IMR-90 (cell line): ENCODE measurements around the gene ZBED1. TPM values are rescaled to one million over a fixed set of nuclear protein-coding genes. Genes with fewer than 3 reads are reported as not detected.

Source experiments
- ATAC-seq: fragments of 200-7000 bp; cut with Tn5 transposase; 2 replicates; pipeline ENCODE4 v1.9.1; 2020; ENCODE audit warnings: low read depth, mild to moderate bottlenecking, moderate library complexity
- BruUV-seq: library from RNA; stranded (reverse); fragments of 400-500 nt; replicated peaks from 2 replicates; lab custom pipeline; 2021; lab: Mats Ljungman, UMichigan
- CTCF ChIA-PET: fragments of 300-600 bp; formaldehyde crosslinking; extraction: SDS; loops from one replicate; lab custom pipeline; 2021; ENCODE audit warnings: antibody characterized with exemption; lab: Yijun Ruan, JAX
- POLR2A ChIA-PET: fragments of 300-600 bp; sonication (Branson Sonifier 250); formaldehyde crosslinking; loops from one replicate; lab custom pipeline; 2022; ENCODE audit warnings: antibody characterized with exemption; ENCODE audit not compliant: unreplicated experiment; lab: Charles Lee
- DNase-seq: peaks from one replicate; pipeline ENCODE4 v3.0.0; 2013
- H2AFZ ChIP-seq: replicated peaks from 2 replicates; pipeline ENCODE3; 2013; ENCODE audit warnings: low read length, mild to moderate bottlenecking; ENCODE audit not compliant: poor library complexity
- H2AK5ac ChIP-seq: 2 replicates; pipeline ENCODE4 v1.6.1; 2013; ENCODE audit warnings: low read depth, low read length, inconsistent platforms
- H2AK9ac ChIP-seq: replicated peaks from 2 replicates; pipeline ENCODE3; 2013; ENCODE audit warnings: mild to moderate bottlenecking, low read depth, low read length, moderate library complexity; ENCODE audit not compliant: poor library complexity
- H2BK120ac ChIP-seq: 2 replicates; pipeline ENCODE4 v1.6.1; 2013; ENCODE audit warnings: low read depth, low read length, inconsistent platforms
- H2BK15ac ChIP-seq: 3 replicates; pipeline ENCODE4 v1.6.1; 2013; ENCODE audit warnings: low read depth, low read length, inconsistent platforms
- H2BK20ac ChIP-seq: 2 replicates; pipeline ENCODE4 v1.6.1; 2013; ENCODE audit warnings: low read depth, mild to moderate bottlenecking, inconsistent platforms, low read length, moderate library complexity
- H2BK5ac ChIP-seq: 2 replicates; pipeline ENCODE4 v1.6.1; 2013; ENCODE audit warnings: mild to moderate bottlenecking, low read depth, low read length, inconsistent platforms; ENCODE audit not compliant: poor library complexity, severe bottlenecking
- H3K14ac ChIP-seq: replicated peaks from 2 replicates; pipeline ENCODE4 v1.6.1; 2013; ENCODE audit warnings: low read depth, low read length, inconsistent platforms
- H3K18ac ChIP-seq: 2 replicates; pipeline ENCODE4 v1.6.1; 2013; ENCODE audit warnings: low read depth, low read length, control low read depth
- H3K23ac ChIP-seq: 2 replicates; pipeline ENCODE4 v1.6.1; 2013; ENCODE audit warnings: low read depth, low read length, inconsistent platforms
- H3K27ac ChIP-seq: 2 replicates; pipeline ENCODE4 v1.5.1; 2013; ENCODE audit warnings: mild to moderate bottlenecking, control low read depth, low read length; ENCODE audit not compliant: insufficient read depth
- H3K27me3 ChIP-seq: 2 replicates; pipeline ENCODE4 v1.6.1; 2013; ENCODE audit warnings: low read length; ENCODE audit not compliant: control insufficient read depth, insufficient read depth
- H3K36me3 ChIP-seq: 2 replicates; pipeline ENCODE4 v1.6.1; 2013; ENCODE audit warnings: low read length, mixed read lengths; ENCODE audit not compliant: control insufficient read depth, insufficient read depth
- H3K4ac ChIP-seq: 2 replicates; pipeline ENCODE4 v1.6.1; 2013; ENCODE audit warnings: low read depth, low read length, inconsistent platforms
- H3K4me1 ChIP-seq: 2 replicates; pipeline ENCODE4 v1.6.1; 2013; ENCODE audit warnings: low read length, mixed read lengths; ENCODE audit not compliant: control insufficient read depth, insufficient read depth
- H3K4me2 ChIP-seq: 2 replicates; pipeline ENCODE4 v1.6.1; 2013; ENCODE audit warnings: low read depth, mild to moderate bottlenecking, control low read depth, low read length, moderate library complexity
- H3K4me3 ChIP-seq: 2 replicates; pipeline ENCODE4 v1.5.1; 2013; ENCODE audit warnings: low read depth, mild to moderate bottlenecking, control low read depth, low read length, moderate library complexity; ENCODE audit not compliant: insufficient read depth
- H3K56ac ChIP-seq: 2 replicates; pipeline ENCODE4 v1.6.1; 2013; ENCODE audit warnings: low read length, inconsistent platforms; ENCODE audit not compliant: insufficient read depth; ENCODE audit errors: extremely low read depth
- H3K79me1 ChIP-seq, 2 experiments: 2 replicates each; pipeline ENCODE4 v1.6.1; 2013; ENCODE audit warnings: low read length in 2 of 2, inconsistent platforms in 1 of 2, low read depth in 1 of 2
- H3K9ac ChIP-seq: 2 replicates; pipeline ENCODE4 v1.6.1; 2013; ENCODE audit warnings: low read depth, low read length, control low read depth
- H3K9me1 ChIP-seq: 2 replicates; pipeline ENCODE4 v1.6.1; 2013; ENCODE audit warnings: low read length, inconsistent platforms; ENCODE audit not compliant: insufficient read depth
- H3K9me3 ChIP-seq: 2 replicates; pipeline ENCODE4 v1.6.1; 2013; ENCODE audit warnings: low read length; ENCODE audit not compliant: control insufficient read depth, insufficient read depth
- H4K20me1 ChIP-seq: 2 replicates; pipeline ENCODE4 v1.6.1; 2013; ENCODE audit warnings: low read length, inconsistent platforms; ENCODE audit not compliant: insufficient read depth
- H4K5ac ChIP-seq: 2 replicates; pipeline ENCODE4 v1.6.1; 2013; ENCODE audit warnings: mild to moderate bottlenecking, low read depth, low read length, control low read depth
- H4K8ac ChIP-seq, 2 experiments: 2 replicates each; pipeline ENCODE4 v1.6.1; 2013; ENCODE audit warnings: low read depth in 2 of 2, low read length in 2 of 2, control low read depth in 1 of 2, inconsistent platforms in 1 of 2
- H4K91ac ChIP-seq: 2 replicates; pipeline ENCODE4 v1.6.1; 2013; ENCODE audit warnings: low read depth, low read length, inconsistent platforms; ENCODE audit not compliant: insufficient read depth
- CEBPB ChIP-seq: IDR thresholded peaks from 2 replicates; pipeline ENCODE4 v1.6.1; 2012; ENCODE audit warnings: low read depth, low read length, improper control_type of control experiment
- CHD1 ChIP-seq: IDR thresholded peaks from 2 replicates; pipeline ENCODE4 v1.6.1; 2012; ENCODE audit warnings: low read depth, low read length, improper control_type of control experiment
- MAFK ChIP-seq: IDR thresholded peaks from 2 replicates; pipeline ENCODE4 v1.6.1; 2012; ENCODE audit warnings: low read depth, low read length, improper control_type of control experiment
- MAZ ChIP-seq: IDR thresholded peaks from 2 replicates; pipeline ENCODE4 v1.6.1; 2012; ENCODE audit warnings: low read depth, mild to moderate bottlenecking, low read length, improper control_type of control experiment, moderate library complexity, borderline replicate concordance
- MXI1 ChIP-seq: IDR thresholded peaks from 2 replicates; pipeline ENCODE4 v1.6.1; 2012; ENCODE audit warnings: low read depth, mild to moderate bottlenecking, low read length, moderate library complexity, borderline replicate concordance
- NFE2L2 ChIP-seq: fragments of 150-350 bp; IDR thresholded peaks from 2 replicates; pipeline ENCODE4 v1.6.1; 2016; ENCODE audit warnings: low read depth, mild to moderate bottlenecking, low read length
- POLR2A ChIP-seq: IDR thresholded peaks from 2 replicates; pipeline ENCODE4 v1.6.1; 2012; ENCODE audit warnings: mild to moderate bottlenecking, low read depth, low read length
- RAD21 ChIP-seq: IDR thresholded peaks from 2 replicates; pipeline ENCODE4 v1.6.1; 2012; ENCODE audit warnings: low read length, improper control_type of control experiment
- SMC3 ChIP-seq: fragments of 150-350 bp; IDR thresholded peaks from 2 replicates; pipeline ENCODE4 v1.6.1; 2016; ENCODE audit warnings: low read depth, mild to moderate bottlenecking, antibody characterized with exemption, low read length, moderate library complexity
- USF2 ChIP-seq: fragments of 150-350 bp; IDR thresholded peaks from 2 replicates; pipeline ENCODE4 v1.6.1; 2017; ENCODE audit warnings: mild to moderate bottlenecking, antibody characterized with exemption, low read length, low read depth
- WGBS, 2 experiments: methylation state at CpG; one replicate each; pipeline versions ENCODE4 v1.1.5 to v1.1.7; 2013; ENCODE audit warnings: missing lambda C conversion rate in 2 of 2; ENCODE audit not compliant: insufficient read length in 1 of 2; ENCODE audit errors: extremely low coverage in 2 of 2; 5-methylcytosine and 5-hydroxymethylcytosine counted together
- dilution Hi-C: fragments of 300-500 bp; cut with HindIII; formaldehyde crosslinking; loops from one replicate; pipeline ENCODE4 v1.14.3; 2018; ENCODE audit warnings: low sequenced_read_pairs; ENCODE audit not compliant: unreplicated experiment
- in situ Hi-C: fragments of 300-500 bp; cut with MboI; formaldehyde crosslinking; loops from 3 replicates; pipeline ENCODE4 v1.14.3; 2019; ENCODE audit warnings: low sequenced_read_pairs, inconsistent platforms, mixed read lengths
- intact Hi-C: fragments of 100-400 bp; cut with micrococcal nuclease; formaldehyde crosslinking; loops from 2 replicates; pipeline ENCODE4 v1.10.0; 2022
- polyA plus RNA-seq, 3 experiments: library from polyadenylated mRNA; depleted of rRNA; stranded (reverse); fragments of >200 nt; gene quantifications; 2 replicates each; pipeline ENCODE4 v1.2.3, GENCODE V29; 2012; ENCODE audit warnings: low replicate concordance in 1 of 3
- total RNA-seq: library from RNA; depleted of rRNA; stranded (reverse); fragments of >200 nt; gene quantifications from 2 replicates; pipeline ENCODE4 v1.2.3, GENCODE V29; 2012
- TF ChIP-seq, protein P1 (sequence below): conservative IDR thresholded peaks from 2 replicates; pipeline ENCODE4 v1.5.1; 2012; ENCODE audit warnings: mild to moderate bottlenecking, low read depth, low read length, improper control_type of control experiment

ZBED1 gene
- total and polyA plus RNA-seq, 2 of the 4 experiments (the other 2 are of a cell fraction), result 13.1 to 21.5 TPM

- H2BK5ac ChIP-seq, result no peak overlapping the region
- no peak for ATAC-seq
- ChIA-PET POLR2A (no interaction called here), CTCF (no interaction called here)
- no peak overlapping the region for H2BK20ac ChIP-seq
- intact Hi-C loops, result loop anchor here (10.0 kb wide), 1 partner anchor 835 kb away; no protein-coding TSS in a partner anchor
- no peaks in the 10 kb centered on the region for H3K27me3 ChIP-seq
- peak overlapping the region; percentile 57 for H2AK9ac ChIP-seq
- no peak overlapping the region for H3K23ac ChIP-seq
- H3K27ac ChIP-seq, result no peak overlapping the region
- no peak overlapping the region for H3K4me2 ChIP-seq
- TF ChIP-seq POLR2A (no peak), RAD21 (no peak), CHD1 (no peak), NFE2L2 (no peak), MXI1 (no peak), USF2 (no peak), SMC3 (no peak), CEBPB (no peak), MAFK (no peak), MAZ (no peak)
- TF ChIP-seq, protein P1, sequence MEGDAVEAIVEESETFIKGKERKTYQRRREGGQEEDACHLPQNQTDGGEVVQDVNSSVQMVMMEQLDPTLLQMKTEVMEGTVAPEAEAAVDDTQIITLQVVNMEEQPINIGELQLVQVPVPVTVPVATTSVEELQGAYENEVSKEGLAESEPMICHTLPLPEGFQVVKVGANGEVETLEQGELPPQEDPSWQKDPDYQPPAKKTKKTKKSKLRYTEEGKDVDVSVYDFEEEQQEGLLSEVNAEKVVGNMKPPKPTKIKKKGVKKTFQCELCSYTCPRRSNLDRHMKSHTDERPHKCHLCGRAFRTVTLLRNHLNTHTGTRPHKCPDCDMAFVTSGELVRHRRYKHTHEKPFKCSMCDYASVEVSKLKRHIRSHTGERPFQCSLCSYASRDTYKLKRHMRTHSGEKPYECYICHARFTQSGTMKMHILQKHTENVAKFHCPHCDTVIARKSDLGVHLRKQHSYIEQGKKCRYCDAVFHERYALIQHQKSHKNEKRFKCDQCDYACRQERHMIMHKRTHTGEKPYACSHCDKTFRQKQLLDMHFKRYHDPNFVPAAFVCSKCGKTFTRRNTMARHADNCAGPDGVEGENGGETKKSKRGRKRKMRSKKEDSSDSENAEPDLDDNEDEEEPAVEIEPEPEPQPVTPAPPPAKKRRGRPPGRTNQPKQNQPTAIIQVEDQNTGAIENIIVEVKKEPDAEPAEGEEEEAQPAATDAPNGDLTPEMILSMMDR, result no peak
- in situ Hi-C loops, result no loop called here
- H4K20me1 ChIP-seq, result peaks cover 17% of the 10 kb centered on the region
- peaks cover 12 to 58% of the 10 kb centered on the region in 2 experiments for H3K79me1 ChIP-seq
- 98% methylated on average over 36 of the region's 65 CpGs; no CpG with 5 or more reads in 1 of the 2 experiments for WGBS, 2 experiments
- dilution Hi-C loops, result no loop called here
- DNase-seq, result no peak
- H3K18ac ChIP-seq, result no peak overlapping the region
- H3K56ac ChIP-seq, result no peak overlapping the region
- H4K91ac ChIP-seq, result no peak overlapping the region
- peaks cover 5% of the 10 kb centered on the region; the same call in 1 of the 2 replicates for H3K4me1 ChIP-seq
- peaks cover 3% of the 10 kb centered on the region; the same call in 1 of the 2 replicates for H3K9me1 ChIP-seq
- H2BK120ac ChIP-seq, result no peak overlapping the region
- no TSS peak for BruUV-seq
- H3K9ac ChIP-seq, result no peak overlapping the region
- no peak overlapping the region for H2AK5ac ChIP-seq
- H2BK15ac ChIP-seq, result no peak overlapping the region
- H3K36me3 ChIP-seq, result peaks cover 51% of the 10 kb centered on the region
- H4K5ac ChIP-seq, result no peak overlapping the region
- H2AFZ ChIP-seq, result no peak overlapping the region
- H3K9me3 ChIP-seq, result no peaks in the 10 kb centered on the region
- no peak overlapping the region for H3K4ac ChIP-seq
- H4K8ac ChIP-seq, result no peak overlapping the region
- no peak overlapping the region for H3K4me3 ChIP-seq
- no peak overlapping the region for H3K14ac ChIP-seq
Measured at GRCh38 chrX:2489446-2490445, 11.0 kb downstream of the ZBED1 start.
